HepG2 (cell line): ENCODE data around the gene CASKIN2. TPM values are rescaled to one million over a fixed set of nuclear protein-coding genes. Genes with fewer than 3 reads are reported as not detected.

Experiments used
- CAMTA2 ChIP-seq: sonication (generic); formaldehyde crosslinking; IDR thresholded peaks from 2 replicates; pipeline ENCODE4 v1.4.0; 2020; ENCODE audit warnings: mild to moderate bottlenecking, missing genetic modification reagents, borderline replicate concordance
- CSRNP2 ChIP-seq: sonication (generic); formaldehyde crosslinking; conservative IDR thresholded peaks from 2 replicates; pipeline ENCODE4 v1.8.0; 2022; ENCODE audit warnings: low read depth, missing genetic modification reagents
- DBP ChIP-seq: sonication (generic); formaldehyde crosslinking; IDR thresholded peaks from 2 replicates; pipeline ENCODE4 v1.4.0; 2020; ENCODE audit warnings: missing genetic modification reagents; ENCODE audit errors: not compliant biosample characterization
- FOXO4 ChIP-seq: sonication (generic); formaldehyde crosslinking; conservative IDR thresholded peaks from 2 replicates; pipeline ENCODE4 v1.8.1; 2023; ENCODE audit warnings: missing genetic modification reagents
- GMEB1 ChIP-seq: sonication (generic); formaldehyde crosslinking; IDR thresholded peaks from 2 replicates; pipeline ENCODE4 v1.5.1; 2020; ENCODE audit warnings: missing genetic modification reagents, mild to moderate bottlenecking, borderline replicate concordance
- KAT8 ChIP-seq: IDR thresholded peaks from 2 replicates; pipeline ENCODE4 v1.6.1; 2016; ENCODE audit warnings: missing genetic modification reagents, missing compliant biosample characterization
- MTA1 ChIP-seq: sonication (generic); formaldehyde crosslinking; IDR thresholded peaks from 2 replicates; pipeline ENCODE4 v1.4.0; 2020; ENCODE audit warnings: missing genetic modification reagents, mild to moderate bottlenecking, borderline replicate concordance
- NBN ChIP-seq: fragments of 450-650 bp; conservative IDR thresholded peaks from 2 replicates; pipeline ENCODE4 v1.6.1; 2017
- PCBP1 ChIP-seq: fragments of 200-400 bp; formaldehyde crosslinking; IDR thresholded peaks from 2 replicates; pipeline ENCODE4 v1.6.1; 2017; ENCODE audit warnings: mild to moderate bottlenecking, low read depth, low read length, borderline replicate concordance
- SAFB2 ChIP-seq: sonication (generic); formaldehyde crosslinking; IDR thresholded peaks from 2 replicates; pipeline ENCODE4 v1.5.1; 2020; ENCODE audit warnings: missing genetic modification reagents, low read depth, mild to moderate bottlenecking, borderline replicate concordance
- SATB2 ChIP-seq: sonication (generic); formaldehyde crosslinking; IDR thresholded peaks from 2 replicates; pipeline ENCODE4 v1.5.0; 2020; ENCODE audit warnings: missing genetic modification reagents
- SOX6 ChIP-seq, 2 experiments: fragments of 450-650 bp in 1 of 2; sonication (generic) in 1 of 2; formaldehyde crosslinking in 1 of 2; IDR thresholded peaks; 2 replicates each; pipeline versions ENCODE4 v1.4.0 to v1.6.1; 2017 to 2020; ENCODE audit warnings: antibody characterized with exemption in 1 of 2, mild to moderate bottlenecking in 1 of 2, missing genetic modification reagents in 1 of 2
- SYNCRIP ChIP-seq: fragments of 200-400 bp; formaldehyde crosslinking; IDR thresholded peaks from 2 replicates; pipeline ENCODE4 v1.6.1; 2018; ENCODE audit warnings: mild to moderate bottlenecking, low read depth, low read length; ENCODE audit not compliant: insufficient read depth
- TBX3 ChIP-seq: fragments of 450-650 bp; IDR thresholded peaks from 2 replicates; pipeline ENCODE4 v1.6.1; 2017; ENCODE audit warnings: antibody characterized with exemption, mild to moderate bottlenecking, inconsistent platforms, borderline replicate concordance
- TFE3 ChIP-seq: IDR thresholded peaks from 2 replicates; pipeline ENCODE4 v1.6.1; 2016
- ZNF234 ChIP-seq: sonication (generic); formaldehyde crosslinking; conservative IDR thresholded peaks from 2 replicates; pipeline ENCODE4 v1.5.1; 2020; ENCODE audit warnings: mild to moderate bottlenecking, missing genetic modification reagents
- ZNF362 ChIP-seq: sonication (generic); formaldehyde crosslinking; IDR thresholded peaks from 2 replicates; pipeline ENCODE4 v1.4.0; 2020; ENCODE audit warnings: missing genetic modification reagents, mild to moderate bottlenecking, borderline replicate concordance
- ZNF552 ChIP-seq: sonication (generic); formaldehyde crosslinking; IDR thresholded peaks from 2 replicates; pipeline ENCODE4 v1.9.0; 2022; ENCODE audit warnings: missing genetic modification reagents, mild to moderate bottlenecking, borderline replicate concordance
- ZNF768 ChIP-seq: sonication (generic); formaldehyde crosslinking; IDR thresholded peaks from 2 replicates; pipeline ENCODE4 v1.4.0; 2020; ENCODE audit warnings: missing genetic modification reagents
- polyA plus RNA-seq, 8 experiments: library from polyadenylated mRNA; depleted of rRNA in 3 of 8; stranded (reverse) in 7 of 8; unstranded in 1 of 8; fragments of >200 nt; fragmentation: Illumina TruSeq in 4 of 8; extraction: Trizol in 4 of 8; gene quantifications; 2 replicates each; pipeline versions ENCODE4 v1.2.1 to v1.2.3, GENCODE V29; 2011 to 2016; ENCODE audit warnings: low read depth in 4 of 8, missing spikeins in 1 of 8, mixed read lengths in 1 of 8; ENCODE audit not compliant: insufficient read depth in 1 of 8
- total RNA-seq, 5 experiments: library from RNA; depleted of rRNA; stranded (reverse); fragments of >200 nt; fragmentation: Illumina TruSeq; extraction: Trizol; gene quantifications; 2 replicates each; pipeline ENCODE4 v1.2.3, GENCODE V29; 2016; ENCODE audit warnings: low read depth in 1 of 5

CASKIN2 gene
- total and polyA plus RNA-seq, 2 of the 13 experiments (the other 11 are each of a cell fraction or from before 2014, with no cell fraction given), result 5.2 to 7.8 TPM

- TF ChIP-seq TFE3 (CRISPR knock-in tag), result peak; percentile 79
- TF ChIP-seq PCBP1, result no peak; the same call in 1 of the 2 replicates
- peak; percentile 80; the same call in 1 of the 2 replicates for TF ChIP-seq SAFB2 (CRISPR knock-in tag)
- TF ChIP-seq MTA1 (CRISPR knock-in tag), result peak; percentile 88; the same call in 1 of the 2 replicates
- no peak for TF ChIP-seq ZNF234 (CRISPR knock-in tag)
- 0 out of 2 replicates have a peak, but pooled peaks have one; percentile 40 for TF ChIP-seq CAMTA2 (CRISPR knock-in tag)
- TF ChIP-seq ZNF768 (CRISPR knock-in tag), result no peak; the same call in 1 of the 2 replicates
- TF ChIP-seq DBP (CRISPR knock-in tag), result no peak
- TF ChIP-seq TBX3, result no peak
- TF ChIP-seq GMEB1, result peak; percentile 66; the same call in 1 of the 2 replicates
- TF ChIP-seq CSRNP2 (CRISPR knock-in tag), result no peak
- no peak for TF ChIP-seq SOX6 (IDR thresholded peaks at IDR 0.05)
- peak; percentile 89 for TF ChIP-seq SOX6 (CRISPR knock-in tag; IDR thresholded peaks at IDR 0.05)
- TF ChIP-seq SATB2 (CRISPR knock-in tag), result no peak
- TF ChIP-seq ZNF552 (CRISPR knock-in tag), result peak; percentile 87; the same call in 1 of the 2 replicates
- no peak for TF ChIP-seq SYNCRIP
- TF ChIP-seq NBN, result no peak
- TF ChIP-seq KAT8 (CRISPR knock-in tag), result peak; percentile 81; the same call in 1 of the 2 replicates
- no peak for TF ChIP-seq FOXO4 (CRISPR knock-in tag)
- TF ChIP-seq ZNF362 (CRISPR knock-in tag), result peak; percentile 88
These were observed 41.9 kb upstream of the CASKIN2 start (continued) for GRCh38 chr17:75557075-75557851.
